A549 treated with GW870086 at 1 μM for 4 hours (cell line): Measurements from ENCODE around the gene RTN4RL1. TPM values are rescaled to one million over a fixed set of nuclear protein-coding genes. Genes with fewer than 3 reads are reported as not detected.

Experiments
- total RNA-seq: library from RNA; stranded (reverse); fragments of 200-300 nt; extraction: Qiagen RNA extraction; gene quantifications from 5 replicates; pipeline ENCODE4 v1.2.3, GENCODE V29; 2022; ENCODE audit warnings: low read depth

RTN4RL1 gene, protein sequence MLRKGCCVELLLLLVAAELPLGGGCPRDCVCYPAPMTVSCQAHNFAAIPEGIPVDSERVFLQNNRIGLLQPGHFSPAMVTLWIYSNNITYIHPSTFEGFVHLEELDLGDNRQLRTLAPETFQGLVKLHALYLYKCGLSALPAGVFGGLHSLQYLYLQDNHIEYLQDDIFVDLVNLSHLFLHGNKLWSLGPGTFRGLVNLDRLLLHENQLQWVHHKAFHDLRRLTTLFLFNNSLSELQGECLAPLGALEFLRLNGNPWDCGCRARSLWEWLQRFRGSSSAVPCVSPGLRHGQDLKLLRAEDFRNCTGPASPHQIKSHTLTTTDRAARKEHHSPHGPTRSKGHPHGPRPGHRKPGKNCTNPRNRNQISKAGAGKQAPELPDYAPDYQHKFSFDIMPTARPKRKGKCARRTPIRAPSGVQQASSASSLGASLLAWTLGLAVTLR
- 9.6 to 11.9 TPM (median 11.1 TPM) in 5 replicates for total RNA-seq

DNA sequence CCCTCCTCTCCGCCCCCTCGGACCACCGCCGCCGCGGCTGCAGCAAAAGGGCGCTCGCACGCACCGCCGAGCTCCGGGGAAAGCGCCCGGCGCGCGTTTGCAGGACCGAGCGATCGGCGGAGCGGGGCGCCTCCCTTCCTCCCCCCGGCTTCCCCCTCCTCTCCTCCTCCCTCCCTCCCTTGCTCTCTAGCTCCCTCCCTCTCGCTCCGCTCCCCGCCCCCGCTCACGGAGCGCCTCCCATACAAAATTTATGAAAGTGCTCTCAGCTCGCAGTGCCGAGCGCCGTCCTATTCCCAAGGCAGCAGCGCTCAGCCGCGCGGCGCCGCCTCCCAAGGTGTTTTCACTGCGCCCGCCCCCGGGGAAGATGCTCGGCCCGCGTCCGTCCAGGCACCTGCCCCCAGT lies at the start of gene RTN4RL1:
Gene RTN4RL1, minus strand, starts transcription at position 115 of the 402 bp plus-strand sequence. CDS start 469 bp downstream, outside the sequence.

DNA sequence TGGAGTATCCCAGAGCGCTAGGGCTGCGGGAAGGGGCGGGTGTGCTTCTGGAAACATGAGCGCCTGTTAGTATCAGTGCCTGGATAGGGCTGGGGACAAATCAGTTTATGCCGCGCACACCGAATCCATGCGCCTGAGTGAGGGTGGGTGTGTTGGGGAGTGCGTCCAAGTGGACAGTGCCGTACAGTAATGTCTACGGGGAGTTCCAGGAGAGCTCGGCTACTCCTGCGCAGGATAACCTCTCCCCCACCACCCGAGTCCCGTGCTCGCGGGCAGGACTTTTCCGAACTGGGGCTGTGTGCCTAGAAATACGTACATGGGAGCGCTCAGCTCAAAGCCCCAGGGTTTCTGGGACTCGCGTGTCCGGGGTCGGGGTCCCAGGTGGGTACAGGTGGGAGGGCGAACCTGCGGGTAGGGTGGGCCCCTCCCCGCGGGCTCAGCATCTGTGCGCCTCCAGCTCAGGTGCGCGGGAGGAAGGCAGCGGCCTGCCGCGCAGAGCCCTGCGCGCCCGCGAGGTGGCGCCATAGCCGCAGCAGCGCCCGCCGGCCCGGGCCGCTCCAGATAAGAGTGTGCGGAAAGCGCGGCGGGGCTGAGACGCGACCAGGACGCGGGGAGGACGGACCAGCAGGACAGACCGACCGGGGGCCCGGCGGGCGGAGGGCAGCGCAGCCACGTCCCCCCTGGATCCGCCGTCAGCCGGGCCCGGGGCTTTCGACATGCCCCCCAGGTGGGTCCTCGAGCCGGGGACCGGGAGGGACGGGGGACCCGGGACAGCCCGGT lies 29.6 kb upstream of the RTN4RL1 start, which contains the start of gene HIC1:
Gene HIC1, plus strand, starts transcription at position 592 of the 780 bp plus-strand sequence. CDS start 1,588 bp downstream, outside the sequence.

DNA sequence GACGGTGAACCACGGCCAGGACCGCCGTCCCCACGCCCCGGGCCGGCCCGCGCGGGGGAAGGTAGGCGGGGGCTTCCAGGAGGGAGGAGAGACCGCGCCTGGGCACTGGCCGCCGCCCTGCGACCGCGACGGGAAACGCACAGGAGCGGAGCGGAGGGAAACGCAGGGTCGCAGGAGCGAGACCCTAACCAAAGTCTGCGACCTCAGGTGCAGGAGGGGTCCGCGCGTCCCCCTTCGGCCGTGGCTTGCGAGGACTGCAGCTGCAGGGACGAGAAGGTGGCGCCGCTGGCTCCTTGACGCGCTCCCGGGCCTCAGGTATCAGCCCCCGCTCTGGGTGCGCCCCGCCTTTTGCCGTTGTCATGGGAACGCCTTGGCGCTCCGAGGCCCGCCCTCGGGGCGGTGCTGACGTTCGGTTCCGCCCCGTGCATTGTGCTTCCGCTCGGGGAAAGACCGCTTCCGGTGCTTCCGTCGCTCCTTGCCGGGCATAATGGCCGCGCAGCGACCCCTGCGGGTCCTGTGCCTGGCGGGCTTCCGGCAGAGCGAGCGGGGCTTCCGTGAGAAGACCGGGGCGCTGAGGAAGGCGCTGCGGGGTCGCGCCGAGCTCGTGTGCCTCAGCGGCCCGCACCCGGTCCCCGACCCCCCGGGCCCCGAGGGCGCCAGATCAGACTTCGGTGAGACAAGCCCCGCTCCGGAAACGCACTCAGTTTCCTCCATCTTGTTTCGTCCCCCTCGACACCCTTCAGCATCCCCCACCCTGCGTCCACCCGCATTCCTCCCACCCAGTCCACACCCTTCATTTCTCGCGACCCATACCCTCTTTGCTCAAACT lies 16.6 kb upstream of the RTN4RL1 start, which contains the start of gene OVCA2:
Gene OVCA2, plus strand, starts transcription at position 462 of the 829 bp plus-strand sequence. Its CDS starts 26 bp downstream, at position 488.

DNA sequence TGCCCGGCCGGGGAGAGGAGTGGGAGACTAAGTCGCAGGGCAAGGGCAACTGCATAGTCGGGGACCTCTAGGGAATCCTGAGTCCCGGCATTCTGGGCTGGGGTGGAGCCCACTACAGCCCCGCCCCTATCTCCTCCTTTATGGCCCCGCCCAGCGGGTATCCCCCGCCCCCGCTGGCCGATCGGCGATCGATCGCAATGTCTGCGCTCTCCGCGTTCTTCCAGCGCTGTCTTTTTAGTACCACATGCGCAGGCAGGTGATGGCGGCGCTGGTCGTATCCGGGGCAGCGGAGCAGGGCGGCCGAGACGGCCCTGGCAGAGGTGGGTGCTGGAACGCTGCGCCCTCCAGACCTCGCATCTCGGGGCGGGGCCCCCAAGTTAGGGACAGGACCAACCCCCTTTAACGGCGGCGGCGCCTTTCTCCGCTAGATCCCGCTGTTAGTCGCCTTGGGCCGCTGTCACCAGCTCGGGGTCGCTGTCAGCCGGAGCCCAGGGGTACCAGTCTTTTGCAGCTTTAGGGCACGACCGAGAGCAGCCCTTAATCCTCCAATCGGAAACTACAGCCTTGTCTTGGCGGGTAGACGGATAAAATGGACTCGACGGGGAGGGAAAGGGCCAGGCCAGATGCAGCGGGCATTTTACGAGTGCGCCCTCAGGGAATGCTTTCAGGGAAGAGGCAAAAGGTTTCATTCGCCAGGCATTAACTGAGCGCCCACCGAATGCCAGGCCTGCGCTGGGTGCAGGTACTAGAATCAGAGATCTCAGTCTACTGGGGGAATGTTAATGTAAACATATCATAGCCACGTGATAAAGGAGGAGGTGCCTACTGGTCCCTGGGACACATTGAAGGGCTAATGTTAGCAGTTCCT lies 5.0 kb upstream of the RTN4RL1 start, which contains the start of gene DPH1:
Gene DPH1, plus strand, starts transcription at position 243 of the 868 bp plus-strand sequence. Its CDS starts 17 bp downstream, at position 260.

Other genes starting within 250 kb of the RTN4RL1 start
- 8.0 to 10.0 TPM (median 8.9 TPM) in 5 replicates for gene SMYD4, start 195.4 kb downstream of the RTN4RL1 start, total RNA-seq
- 60.2 to 87.1 TPM (median 81.8 TPM) in 5 replicates for gene RPA1, start 195.3 kb downstream of the RTN4RL1 start, total RNA-seq
- 38.4 to 46.1 TPM (median 41.9 TPM) in 5 replicates for gene DPH1, start 4.8 kb upstream of the RTN4RL1 start, total RNA-seq
- 63.4 to 83.5 TPM (median 77.3 TPM) in 5 replicates for gene OVCA2, start 16.7 kb upstream of the RTN4RL1 start, total RNA-seq
- gene HIC1, start 29.8 kb upstream of the RTN4RL1 start, total RNA-seq = 0.95 to 2.1 TPM (median 1.4 TPM) in 5 replicates